T-cell (primary cell): ENCODE measurements around the gene SLC2A13. TPM values are rescaled to one million over a fixed set of nuclear protein-coding genes. Genes with fewer than 3 reads are reported as not detected.
"Not testable (repeated sequence)": the region's sequence is repeated elsewhere in the genome, so short reads cannot be mapped to it uniquely, and the experiment has no call there.

Source experiments
- ATAC-seq, 4 experiments: fragments of 200-7000 bp in 3 of 4; fragments of 150-1000 bp in 1 of 4; cut with Tn5 transposase; replicated peaks in 1 of 4; 1 replicate in 3 of 4; 2 replicates in 1 of 4; pipeline ENCODE4 v1.10.0; 2021; ENCODE audit warnings: moderate library complexity in 3 of 4, mild to moderate bottlenecking in 2 of 4, moderate number of reproducible peaks in 1 of 4
- CTCF ChIA-PET, 2 donors: fragments of 300-600 bp; sonication (Branson Sonifier 250); formaldehyde crosslinking; loops; one replicate each; lab custom pipeline; 2022; ENCODE audit warnings: antibody characterized with exemption in 2 of 2; lab: Charles Lee
- POLR2A ChIA-PET, 2 donors: fragments of 300-600 bp; sonication (Branson Sonifier 250); formaldehyde crosslinking; loops; one replicate each; lab custom pipeline; 2022; ENCODE audit warnings: antibody characterized with exemption in 2 of 2; lab: Charles Lee
- DNase-seq, 35 experiments: peaks; one replicate each; pipeline versions ENCODE4 v3.0.0 to v3.0.0-alpha.2; 2013 to 2023
- H3K27ac ChIP-seq: one replicate; pipeline ENCODE4 v1.5.1; 2013; ENCODE audit warnings: low read length
- H3K27me3 ChIP-seq, 2 experiments: replicated peaks in 1 of 2; 1 replicate in 1 of 2; 2 replicates in 1 of 2; pipeline versions ENCODE4 v1.6.1 to v1.7.0; 2013; ENCODE audit warnings: low read length in 1 of 2, mixed read lengths in 1 of 2; ENCODE audit not compliant: control insufficient read depth in 2 of 2, insufficient read depth in 2 of 2; ENCODE audit errors: extremely low read depth in 1 of 2
- H3K36me3 ChIP-seq, 2 donors: 1 replicate in 1 of 2; 2 replicates in 1 of 2; pipeline versions ENCODE4 v1.6.1 to v1.7.0; 2013; ENCODE audit warnings: low read length in 1 of 2; ENCODE audit not compliant: control insufficient read depth in 2 of 2, insufficient read depth in 1 of 2; ENCODE audit errors: extremely low read depth in 1 of 2
- H3K4me1 ChIP-seq, 2 experiments: 1 replicate in 1 of 2; 2 replicates in 1 of 2; pipeline versions ENCODE4 v1.6.1 to v1.7.0; 2013; ENCODE audit warnings: low read length in 2 of 2, mixed read lengths in 1 of 2; ENCODE audit not compliant: insufficient read depth in 2 of 2, control insufficient read depth in 1 of 2; ENCODE audit errors: extremely low read depth in 1 of 2
- H3K4me3 ChIP-seq, 2 donors: 1 replicate in 1 of 2; 2 replicates in 1 of 2; pipeline versions ENCODE4 v1.5.1 to v1.7.0; 2013; ENCODE audit warnings: mild to moderate bottlenecking in 2 of 2, low read length in 1 of 2, moderate library complexity in 1 of 2; ENCODE audit not compliant: control insufficient read depth in 1 of 2; ENCODE audit errors: extremely low read depth in 1 of 2
- H3K9me3 ChIP-seq: 2 replicates; pipeline ENCODE4 v1.7.0; 2013
- H3K27ac Mint-ChIP-seq, 2 donors: one replicate each; pipeline ENCODE4 v1.8.0; 2020 to 2021; ENCODE audit warnings: mild to moderate bottlenecking in 2 of 2, mixed read lengths in 2 of 2
- H3K27me3 Mint-ChIP-seq, 2 donors: one replicate each; pipeline ENCODE4 v1.8.0; 2021 to 2022; ENCODE audit warnings: mixed read lengths in 2 of 2
- H3K36me3 Mint-ChIP-seq: one replicate; pipeline ENCODE4 v1.8.0; 2021; ENCODE audit warnings: mixed read lengths
- H3K4me1 Mint-ChIP-seq, 3 donors: one replicate each; pipeline ENCODE4 v1.8.0; 2020 to 2022; ENCODE audit warnings: mixed read lengths in 3 of 3, mild to moderate bottlenecking in 1 of 3
- H3K4me3 Mint-ChIP-seq, 3 donors: one replicate each; pipeline ENCODE4 v1.8.0; 2020 to 2022; ENCODE audit warnings: mild to moderate bottlenecking in 3 of 3, mixed read lengths in 3 of 3, moderate library complexity in 3 of 3
- H3K9me3 Mint-ChIP-seq, 3 donors: one replicate each; pipeline ENCODE4 v1.8.0; 2020 to 2022; ENCODE audit warnings: mixed read lengths in 3 of 3
- WGBS: methylation state at CpG from one replicate; pipeline ENCODE4 v1.1.5; 2013; ENCODE audit warnings: missing lambda C conversion rate; ENCODE audit not compliant: insufficient coverage; 5-methylcytosine and 5-hydroxymethylcytosine counted together
- total RNA-seq, 35 experiments: library from RNA in 6 of 35; stranded (reverse) in 6 of 35; fragments of 120-200 nt in 1 of 35; gene quantifications; one replicate each; pipeline versions ENCODE4 v1.2.1 to v1.2.4 and lab custom pipeline; 2013 to 2026

SLC2A13 gene
- total RNA-seq, 5 donors from 2014 or later (not counting 1 experiment from before 2014, with no cell fraction given), result 4.2 to 6.0 (median 5.1) TPM

DNA sequence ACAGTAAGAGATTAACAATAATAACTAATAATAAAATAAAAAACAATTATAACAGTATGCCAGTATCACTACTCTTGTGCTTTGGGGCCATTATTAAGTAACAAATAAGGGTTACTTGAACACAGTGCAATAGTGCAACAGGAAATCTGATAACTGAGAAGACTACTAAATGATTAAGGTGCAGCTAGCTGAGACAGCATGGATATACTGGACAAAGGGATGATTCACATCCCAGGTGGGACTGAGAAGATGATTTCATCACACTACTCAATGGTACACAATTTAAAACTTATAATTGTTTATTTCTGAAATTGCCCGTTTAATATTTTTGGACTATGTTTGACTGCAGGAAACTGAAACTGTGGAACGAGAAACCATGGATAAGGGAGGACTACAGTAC lies 317.6 kb downstream of the SLC2A13 start:
- Histone ChIP-seq H3K27ac (no peak overlapping the region), H3K9me3 (no peaks in the 10 kb centered on the region), H3K4me3 (no peak overlapping the region), H3K27me3 (no peaks in the 10 kb centered on the region), H3K4me1 (no peaks in the 10 kb centered on the region), H3K36me3 (no peaks in the 10 kb centered on the region)
- DNase-seq (no peak), ATAC-seq (no peak)
- Mint-ChIP-seq H3K27ac (no peak overlapping the region), H3K27me3 (no peaks in the 10 kb centered on the region), H3K4me1 (no peaks in the 10 kb centered on the region), H3K36me3 (no peaks in the 10 kb centered on the region), H3K4me3 (no peak overlapping the region), H3K9me3 (no peaks in the 10 kb centered on the region)
- POLR2A ChIA-PET, result no interaction called here
- no CpG with 5 or more reads among the region's 2 CpGs for WGBS
- CTCF ChIA-PET, result no interaction called here

DNA sequence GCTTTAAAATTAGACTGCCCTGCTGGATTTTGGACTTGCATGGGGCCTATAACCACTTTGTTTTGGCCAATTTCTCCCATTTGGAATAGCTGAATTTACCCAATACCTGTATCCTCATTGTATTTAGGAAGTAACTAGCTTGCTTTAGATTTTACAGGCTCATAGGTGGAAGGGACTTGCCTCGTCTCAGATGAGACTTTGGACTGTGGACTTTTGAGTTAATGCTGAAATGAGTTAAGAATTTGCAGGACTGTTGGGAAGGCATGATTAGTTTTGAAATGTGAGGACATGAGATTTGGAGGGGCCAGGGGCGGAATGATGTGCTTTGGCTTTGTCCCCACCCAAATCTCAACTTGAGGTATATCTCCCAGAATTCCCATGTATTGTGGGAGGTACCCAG lies 320.1 kb downstream of the SLC2A13 start:
- CTCF ChIA-PET, H3K27me3 ChIP-seq, H3K9me3 Mint-ChIP-seq, H3K9me3 ChIP-seq, DNase-seq, ATAC-seq, H3K36me3 ChIP-seq, H3K27ac ChIP-seq, H3K27ac Mint-ChIP-seq, H3K27me3 Mint-ChIP-seq, POLR2A ChIA-PET, H3K4me3 Mint-ChIP-seq, H3K4me1 ChIP-seq, H3K36me3 Mint-ChIP-seq, H3K4me3 ChIP-seq, H3K4me1 Mint-ChIP-seq: not testable (repeated sequence)
- 67% methylated on average over 1 of the region's 2 CpGs for WGBS

DNA sequence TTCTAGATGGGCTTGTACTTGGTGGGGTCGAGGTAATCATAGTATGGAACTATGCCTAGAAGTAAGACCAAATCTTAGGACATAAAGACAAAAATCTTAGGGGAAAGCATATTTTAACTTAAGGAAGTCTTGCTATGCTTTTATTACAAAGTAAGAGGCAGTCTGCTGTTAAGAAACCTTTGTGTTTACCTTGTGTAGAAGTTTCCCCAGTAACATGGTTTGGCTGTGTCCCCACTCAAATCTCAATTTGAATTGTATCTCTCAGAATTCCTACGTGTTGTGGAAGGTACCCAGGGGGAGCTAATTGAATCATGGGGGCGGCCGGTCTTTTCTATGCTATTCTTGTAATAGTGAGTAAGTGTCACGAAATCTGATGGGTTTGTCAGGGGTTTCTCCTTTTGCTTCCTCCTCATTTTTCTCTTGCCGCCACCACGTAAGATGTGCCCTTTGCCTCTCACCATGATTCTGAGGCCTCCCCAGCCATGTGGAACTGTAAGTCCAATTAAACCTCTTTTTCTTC lies 323.8 kb downstream of the SLC2A13 start:
- no peaks in the 10 kb centered on the region for H3K9me3 ChIP-seq
- Mint-ChIP-seq H3K4me1 (no peaks in the 10 kb centered on the region), H3K27ac (no peak overlapping the region), H3K36me3 (peaks cover 3% of the 10 kb centered on the region), H3K27me3 (no peaks in the 10 kb centered on the region), H3K4me3 (no peak overlapping the region), H3K9me3 (peaks cover 0 to 3% (median 0%) of the 10 kb centered on the region in 3 donors)
- H3K27me3 ChIP-seq, result no peaks in the 10 kb centered on the region
- DNase-seq (no peak), ATAC-seq (no peak)
- ChIA-PET CTCF (no interaction called here), POLR2A (no interaction called here)
- H3K36me3 ChIP-seq, result no peaks in the 10 kb centered on the region
- no peak overlapping the region for H3K4me3 ChIP-seq
- no peaks in the 10 kb centered on the region for H3K4me1 ChIP-seq
- no peak overlapping the region for H3K27ac ChIP-seq
- WGBS, result no CpG with 5 or more reads among the region's 7 CpGs

DNA sequence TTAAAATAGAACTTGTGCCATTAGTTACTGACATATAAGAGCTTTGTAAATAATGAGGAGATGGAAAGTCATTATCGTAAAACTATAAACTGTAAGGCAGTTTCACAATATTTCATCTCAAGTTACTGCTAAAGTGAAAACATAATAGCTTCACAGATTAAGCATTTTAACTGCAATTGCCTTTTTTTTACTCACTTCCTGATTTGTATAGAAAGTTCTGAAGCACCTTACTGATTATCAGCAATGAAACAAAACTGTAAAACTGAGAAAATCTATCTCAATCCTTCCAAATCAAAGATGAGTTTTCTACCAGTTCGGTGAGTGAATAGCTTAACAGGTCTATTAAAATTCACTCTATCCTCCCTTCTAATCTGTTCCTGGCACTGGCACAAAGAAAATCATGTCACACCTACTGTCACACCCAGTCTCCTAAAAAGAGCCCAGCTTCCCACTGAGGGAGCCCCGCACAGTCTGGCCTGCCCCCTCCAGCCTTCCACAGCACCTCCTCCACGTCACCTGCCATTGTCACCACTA lies 324.9 kb downstream of the SLC2A13 start:
- ChIA-PET CTCF (no interaction called here), POLR2A (no interaction called here)
- 92% methylated on average over 1 of the region's 4 CpGs for WGBS
- H3K4me3 Mint-ChIP-seq, result no peak overlapping the region
- H3K27me3 Mint-ChIP-seq, result no peaks in the 10 kb centered on the region
- H3K4me1 Mint-ChIP-seq, result no peaks in the 10 kb centered on the region
- Histone ChIP-seq H3K4me3 (no peak overlapping the region), H3K27me3 (no peaks in the 10 kb centered on the region), H3K36me3 (no peaks in the 10 kb centered on the region), H3K4me1 (no peaks in the 10 kb centered on the region), H3K27ac (no peak overlapping the region), H3K9me3 (no peaks in the 10 kb centered on the region)
- H3K27ac Mint-ChIP-seq, result no peak overlapping the region
- peaks cover 0 to 3% (median 0%) of the 10 kb centered on the region in 3 donors for H3K9me3 Mint-ChIP-seq
- H3K36me3 Mint-ChIP-seq, result peaks cover 3% of the 10 kb centered on the region
- DNase-seq (no peak), ATAC-seq (no peak)

DNA sequence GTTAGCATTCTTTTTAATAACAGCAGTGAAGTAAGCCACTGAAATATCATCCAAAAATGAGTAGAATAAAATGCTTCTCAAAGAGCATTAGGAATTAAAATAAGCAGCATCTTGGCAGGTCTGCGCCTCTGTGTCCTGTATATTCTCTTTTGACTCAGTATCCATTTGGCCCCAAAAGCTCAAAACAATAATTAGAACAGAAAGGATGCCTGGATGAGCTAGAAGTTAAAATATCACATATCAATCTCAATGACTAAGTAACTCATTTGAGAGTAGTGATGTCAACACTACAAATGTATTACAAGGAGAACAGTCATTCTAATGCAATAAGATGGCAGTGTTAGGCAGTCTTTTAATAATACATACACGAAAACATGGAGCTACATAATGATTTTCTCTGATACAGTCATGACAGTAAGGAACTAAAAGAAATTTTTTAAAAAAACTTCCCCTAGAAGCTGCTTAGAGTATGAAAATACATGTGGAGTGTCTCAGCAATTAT lies 325.4 kb downstream of the SLC2A13 start:
- ATAC-seq, result no peak

DNA sequence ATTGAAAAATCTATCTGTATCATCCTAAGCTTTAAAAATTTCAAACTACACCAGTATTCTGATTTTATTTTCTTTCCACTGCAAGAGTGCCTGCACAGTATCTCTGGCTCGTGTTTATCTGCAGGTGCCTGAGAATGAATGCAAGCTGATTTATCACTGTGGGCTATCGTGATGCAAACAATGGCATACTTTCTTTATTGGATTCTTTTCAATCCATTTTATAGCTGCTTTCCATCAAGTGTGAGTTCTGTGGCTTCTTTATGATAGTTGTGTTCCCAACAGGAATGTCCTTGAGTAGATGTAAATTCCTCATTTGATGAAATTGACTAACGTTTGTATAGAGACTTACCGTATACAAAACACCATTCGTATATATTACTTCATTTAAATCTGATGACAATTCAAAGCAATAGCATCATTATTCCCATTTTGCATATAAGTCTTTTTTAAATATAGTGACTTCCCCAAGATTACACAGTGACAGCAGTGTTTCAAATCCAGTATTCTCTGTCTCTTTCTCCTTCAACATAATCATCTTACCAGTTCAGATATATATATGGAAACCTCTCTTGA lies 326.0 kb downstream of the SLC2A13 start:
- H3K9me3 ChIP-seq, result no peaks in the 10 kb centered on the region
- Mint-ChIP-seq H3K27ac (no peak overlapping the region), H3K4me3 (no peak overlapping the region), H3K9me3 (peaks cover 0 to 3% (median 0%) of the 10 kb centered on the region in 3 donors), H3K4me1 (no peaks in the 10 kb centered on the region), H3K27me3 (no peaks in the 10 kb centered on the region), H3K36me3 (peaks cover 3% of the 10 kb centered on the region)
- ChIA-PET CTCF (no interaction called here), POLR2A (no interaction called here)
- no peak for DNase-seq
- H3K4me3 ChIP-seq, result no peak overlapping the region
- no peaks in the 10 kb centered on the region for H3K27me3 ChIP-seq
- WGBS, result no CpG with 5 or more reads among the region's 5 CpGs
- no peaks in the 10 kb centered on the region for H3K36me3 ChIP-seq
- no peaks in the 10 kb centered on the region for H3K4me1 ChIP-seq
- ATAC-seq, result no peak
- no peak overlapping the region for H3K27ac ChIP-seq

More for the DNA sequence above, 325.4 kb downstream of the SLC2A13 start:
- Histone ChIP-seq H3K27ac (no peak overlapping the region), H3K27me3 (no peaks in the 10 kb centered on the region), H3K4me3 (no peak overlapping the region), H3K9me3 (no peaks in the 10 kb centered on the region), H3K36me3 (no peaks in the 10 kb centered on the region), H3K4me1 (no peaks in the 10 kb centered on the region)
- ChIA-PET CTCF (no interaction called here), POLR2A (no interaction called here)
- no peak for DNase-seq
- Mint-ChIP-seq H3K27ac (no peak overlapping the region), H3K4me3 (no peak overlapping the region), H3K27me3 (no peaks in the 10 kb centered on the region), H3K4me1 (no peaks in the 10 kb centered on the region), H3K9me3 (peaks cover 0 to 3% (median 0%) of the 10 kb centered on the region in 3 donors), H3K36me3 (peaks cover 3% of the 10 kb centered on the region)
- WGBS, result no CpG with 5 or more reads among the region's 2 CpGs
